ENCODE results near the gene MVB12B.

Gene MVB12B

GRCh38 chr9:126452106-126452505, 125.5 kb downstream of the MVB12B start:
- DNase-seq (ENCODE audit: low read depth in 2 of 2), result no peak

DNA sequence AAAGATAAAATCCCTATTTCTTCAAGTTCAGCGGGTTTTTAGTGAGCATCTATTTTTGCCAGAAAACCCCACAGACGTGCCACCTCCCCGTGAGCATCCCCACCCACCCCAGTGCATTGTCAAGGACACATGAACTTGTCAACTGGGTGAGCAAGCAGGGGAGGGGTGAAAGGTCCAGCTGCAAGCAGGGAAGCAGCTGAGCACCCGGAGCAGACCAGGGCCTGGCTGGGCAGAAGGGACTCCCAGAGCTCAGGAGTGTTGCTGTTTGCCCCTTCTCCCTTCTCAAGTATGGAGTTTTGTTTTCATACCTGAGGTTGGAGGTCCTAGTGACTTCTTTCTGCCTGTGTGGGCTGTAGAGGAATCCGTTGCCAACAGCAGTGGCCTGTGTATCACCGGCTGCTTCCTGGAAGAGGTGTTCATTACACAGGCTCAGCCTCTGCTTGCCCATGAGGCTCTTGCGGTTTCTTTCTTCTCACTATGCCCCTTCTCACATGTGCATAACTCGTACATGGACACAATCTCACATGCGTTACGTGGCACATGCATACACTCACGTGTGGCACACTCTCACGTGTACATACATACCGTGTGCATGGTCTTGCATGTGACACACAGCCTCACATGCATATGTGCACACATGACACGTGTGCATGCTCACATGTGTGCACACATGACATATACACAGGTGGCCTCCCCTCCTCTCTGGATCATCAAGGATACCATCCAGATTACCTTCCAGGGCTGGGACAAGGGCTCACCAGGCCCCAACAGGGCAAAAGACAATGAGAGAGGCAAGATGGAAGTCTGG, 126.7 kb downstream of the MVB12B start:
- no peak for DNase-seq (ENCODE audit: low read depth in 2 of 2)

DNA sequence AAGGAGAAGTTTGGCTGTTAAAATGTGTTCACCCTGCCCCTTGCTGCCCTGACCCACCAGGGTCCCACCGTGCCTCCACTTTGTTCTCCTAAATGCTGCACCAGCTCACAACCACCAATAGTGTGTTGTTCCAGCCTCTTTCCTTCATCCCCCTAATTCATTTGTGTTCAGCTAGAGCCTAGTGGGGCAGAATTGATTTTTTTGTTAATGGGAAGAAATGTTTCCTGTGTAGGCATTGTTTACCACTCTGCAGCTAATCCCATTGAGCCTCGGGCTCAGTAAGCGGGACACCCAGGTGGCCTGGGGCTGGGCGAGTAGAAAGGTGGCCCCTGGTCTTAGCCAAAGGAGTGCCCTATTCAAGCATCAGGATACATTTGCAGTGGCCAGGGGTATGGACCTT, 127.6 kb downstream of the MVB12B start:
- no peak for DNase-seq (ENCODE audit: low read depth in 2 of 2)

- DNase-seq (ENCODE audit: low read depth in 2 of 2), result no peak
Observed at GRCh38 chr9:126454795-126455194, 128.2 kb downstream of the MVB12B start.

DNA sequence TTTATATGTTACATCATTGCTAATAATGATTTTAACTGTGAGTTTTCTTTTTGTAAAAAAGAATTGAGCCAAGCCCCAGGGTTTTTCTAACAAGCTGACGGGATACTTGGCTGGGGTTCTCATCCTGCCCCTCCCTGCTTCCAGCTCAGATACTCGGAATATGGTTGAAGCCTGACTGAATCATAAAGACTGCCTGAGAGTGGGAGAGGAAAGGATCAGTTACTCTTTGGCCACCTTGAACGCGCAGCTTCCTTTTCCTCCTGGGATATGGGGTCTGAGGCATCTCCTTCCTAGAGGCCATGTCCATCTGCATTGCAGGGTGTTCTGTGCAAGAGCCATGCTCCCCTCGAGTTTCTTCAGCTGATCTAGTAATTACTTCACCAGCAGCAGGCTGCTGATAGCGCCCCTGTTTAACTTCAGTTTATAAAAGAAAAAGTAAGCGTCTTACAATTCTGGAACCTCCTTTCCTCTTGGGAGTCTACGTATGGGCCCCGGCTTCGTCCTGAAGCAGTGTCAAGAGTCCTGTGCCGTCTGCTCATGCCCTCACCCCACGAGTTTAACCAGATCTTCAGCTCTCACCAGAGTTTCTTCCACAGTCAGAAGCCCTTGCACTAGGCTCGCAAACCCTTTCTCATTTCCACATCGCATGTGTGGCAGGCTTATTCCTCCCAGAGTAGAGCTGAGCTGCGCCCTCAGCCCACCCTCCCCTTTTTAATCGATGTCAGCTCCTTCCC, 130.0 kb downstream of the MVB12B start:
- DNase-seq (ENCODE audit: low read depth in 2 of 2), result no peak

DNA sequence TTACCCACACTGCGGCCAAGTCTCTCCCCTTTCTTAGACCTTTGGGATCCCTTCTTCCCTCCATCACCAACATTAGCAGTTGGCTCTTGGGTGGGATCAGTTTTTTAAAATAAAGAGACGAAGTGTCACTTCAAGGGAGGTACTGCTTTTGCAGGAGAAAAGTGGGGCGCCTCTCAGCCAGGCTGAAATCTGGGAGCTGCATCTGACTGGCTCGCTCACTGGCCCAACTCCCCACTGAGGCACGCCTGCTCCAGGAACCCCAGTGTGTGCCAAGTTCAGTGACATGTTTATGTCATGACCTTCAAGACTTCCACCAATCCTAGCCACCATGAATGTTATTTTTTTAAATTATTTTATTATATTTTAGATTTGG, 130.5 kb downstream of the MVB12B start:
- no peak for DNase-seq (ENCODE audit: low read depth in 2 of 2)

DNA sequence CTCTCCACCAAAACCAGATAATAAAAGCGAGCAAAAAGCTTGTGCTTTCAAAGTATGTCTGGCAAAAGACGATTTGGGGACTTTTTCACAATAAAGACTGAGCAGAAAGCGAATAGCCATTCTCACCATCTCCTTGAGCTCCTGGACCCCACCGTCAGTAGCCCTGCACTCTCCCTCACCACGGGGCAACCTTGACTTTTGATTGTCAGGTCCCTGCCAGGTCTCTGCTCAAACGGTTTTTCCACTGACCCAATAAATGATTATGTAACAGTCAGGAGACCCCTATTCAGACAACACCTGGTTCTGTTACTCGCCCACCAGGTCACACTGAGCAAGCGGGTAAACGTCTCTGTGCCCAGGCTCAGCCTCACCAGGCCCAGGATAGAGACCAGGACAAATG, 131.3 kb downstream of the MVB12B start:
- DNase-seq (ENCODE audit: low read depth in 2 of 2), result no peak

DNA sequence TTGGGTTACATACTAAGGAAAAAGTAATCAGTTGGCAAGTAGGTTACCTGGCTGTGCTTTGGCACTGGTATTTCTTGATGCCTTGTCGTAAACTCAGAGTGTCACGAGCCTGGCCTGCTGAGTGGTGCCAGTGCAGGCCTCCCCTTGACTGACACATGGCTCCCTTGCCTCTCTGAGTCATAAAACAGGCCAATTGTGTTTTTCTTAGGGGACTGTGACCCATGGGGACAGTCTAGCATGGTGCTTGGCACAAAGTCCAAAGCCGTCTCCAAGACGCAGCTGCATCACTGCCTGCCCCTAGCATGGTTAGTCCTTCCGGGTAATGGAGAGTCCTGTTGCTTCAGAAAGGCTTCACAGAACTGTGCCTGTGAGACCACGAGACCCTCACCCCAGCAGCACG, 132.5 kb downstream of the MVB12B start:
- no peak for DNase-seq (ENCODE audit: low read depth in 2 of 2)

- DNase-seq (ENCODE audit: low read depth in 2 of 2), result no peak
Observed at GRCh38 chr9:126459546-126459945, 132.9 kb downstream of the MVB12B start.

DNA sequence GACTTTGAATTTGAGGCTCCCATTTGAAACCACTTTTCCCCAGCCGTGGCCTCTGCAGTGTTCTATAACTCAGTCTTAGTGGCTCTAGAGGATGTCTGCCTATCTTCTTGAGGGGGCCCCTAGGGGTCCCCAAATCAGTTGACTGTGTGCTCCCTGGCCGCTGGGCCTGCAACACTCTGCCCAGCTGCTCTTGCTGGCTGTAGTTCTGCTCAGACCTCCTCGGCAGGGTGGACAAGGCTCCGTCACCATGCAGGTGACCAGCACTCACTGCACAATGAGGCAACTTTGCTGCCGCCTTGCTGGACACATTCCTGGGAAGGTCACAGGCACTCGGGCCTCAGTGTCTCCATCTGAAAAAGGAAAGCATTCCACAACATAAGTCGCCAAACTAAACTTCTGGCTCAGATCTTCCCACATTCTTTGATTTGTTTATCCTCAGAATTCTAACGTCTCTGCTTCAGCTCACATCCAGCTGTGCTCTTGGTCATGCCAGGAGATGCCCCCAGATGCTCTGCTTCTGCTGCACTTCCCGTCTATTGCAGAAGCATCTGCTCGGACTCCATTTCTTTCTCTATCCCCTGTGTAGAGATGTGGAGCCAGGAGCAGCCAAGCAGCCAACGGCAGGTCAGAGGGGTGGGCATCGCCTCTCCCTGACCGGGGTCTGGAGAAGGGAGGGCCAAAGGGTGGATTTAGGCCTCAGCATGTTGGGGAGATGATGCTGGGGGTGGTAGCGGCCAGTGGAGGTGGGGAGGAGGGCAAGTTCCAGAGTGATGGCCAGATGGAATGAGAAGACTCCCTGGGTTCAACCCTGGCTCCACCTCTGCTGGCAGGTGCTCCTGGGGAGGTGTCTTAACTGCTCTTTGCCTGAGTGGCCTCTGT, 133.6 kb downstream of the MVB12B start:
- no peak for DNase-seq (ENCODE audit: low read depth in 2 of 2)

- DNase-seq (ENCODE audit: low read depth in 2 of 2), result no peak
Observed at GRCh38 chr9:126461029-126461428, 134.4 kb downstream of the MVB12B start.

GRCh38 chr9:126461608-126462007, 135.0 kb downstream of the MVB12B start:
- DNase-seq (ENCODE audit: low read depth in 2 of 2), result no peak

GRCh38 chr9:126462617-126463016, 136.0 kb downstream of the MVB12B start:
- DNase-seq (ENCODE audit: low read depth in 2 of 2), result no peak

GRCh38 chr9:126463426-126463825, 136.8 kb downstream of the MVB12B start:
- DNase-seq (ENCODE audit: low read depth in 2 of 2), result no peak

DNA sequence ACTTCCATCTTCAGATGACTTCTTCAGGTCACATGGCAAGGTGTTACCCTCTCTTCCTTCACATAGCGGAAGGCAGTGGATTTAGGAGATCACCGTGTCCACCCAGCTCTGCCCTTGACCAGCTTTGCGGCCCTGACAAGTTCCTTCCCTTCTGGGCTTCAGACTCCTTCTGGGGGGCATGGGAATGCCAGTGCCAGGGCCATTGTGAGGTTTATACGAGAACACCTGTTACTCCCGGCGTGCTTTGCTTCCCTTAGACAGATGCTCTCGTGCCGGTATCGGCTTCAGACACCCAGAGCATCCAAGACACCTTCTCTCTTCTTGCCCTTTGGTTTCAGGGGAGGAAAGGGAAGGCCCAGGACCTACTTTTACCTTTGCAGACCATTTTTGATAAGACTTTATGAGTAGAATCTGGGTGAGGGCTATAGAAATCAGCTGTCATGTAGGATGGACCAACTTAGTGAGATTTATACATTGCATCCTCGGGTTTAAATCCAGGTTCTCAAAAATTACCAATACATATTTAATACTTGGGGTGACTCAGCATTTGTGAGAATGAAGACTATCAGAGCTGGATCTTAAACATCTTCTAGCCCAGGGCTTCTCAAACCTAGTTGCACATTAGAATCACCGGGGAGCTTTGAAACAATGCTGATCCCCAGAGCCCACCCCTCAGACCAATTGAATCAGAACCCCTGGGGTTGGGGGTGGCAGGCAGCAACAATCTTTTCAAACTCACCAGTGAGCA, 138.2 kb downstream of the MVB12B start:
- no peak for DNase-seq (ENCODE audit: low read depth in 2 of 2)

GRCh38 chr9:126465977-126466376, 139.3 kb downstream of the MVB12B start:
- DNase-seq (ENCODE audit: low read depth in 2 of 2), result no peak

DNA sequence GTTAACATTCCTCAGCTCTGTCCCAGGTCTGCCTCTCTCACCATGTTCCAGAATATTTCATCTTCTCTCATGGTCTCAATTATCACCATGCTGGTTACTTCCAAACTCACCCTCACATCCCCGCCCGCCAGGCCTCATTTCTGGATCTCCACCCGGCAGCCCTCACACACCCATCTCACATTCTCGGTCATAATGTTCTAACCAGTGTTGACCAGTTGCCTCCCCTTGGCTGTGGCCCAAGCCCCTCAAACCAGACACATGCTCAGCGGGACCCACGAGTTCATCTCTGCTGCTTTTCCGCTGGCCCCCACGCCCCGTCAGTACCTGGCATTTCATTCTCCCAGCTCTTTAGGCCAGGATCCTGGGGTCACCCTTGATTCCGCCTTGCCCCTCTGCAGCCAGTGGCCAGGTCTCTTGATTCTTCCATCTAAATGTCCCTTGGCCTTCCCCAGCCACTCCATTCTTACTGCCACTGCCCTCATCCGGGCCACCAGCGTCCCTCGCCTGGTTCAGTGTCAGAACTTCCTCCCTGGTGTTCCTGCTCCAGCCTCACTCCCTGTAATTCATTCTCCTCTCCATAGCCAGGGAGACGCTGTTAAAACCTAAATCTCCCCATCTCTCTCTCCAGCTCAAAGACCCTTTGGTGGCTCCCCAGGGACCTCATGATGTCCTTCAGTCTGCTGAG, 141.7 kb downstream of the MVB12B start:
- no peak for DNase-seq (ENCODE audit: low read depth in 2 of 2)

- no peak for DNase-seq (ENCODE audit: low read depth in 2 of 2)
Observed at GRCh38 chr9:126470241-126470993, 143.8 kb downstream of the MVB12B start.

GRCh38 chr9:126471084-126471624, 144.5 kb downstream of the MVB12B start:
- peak; percentile 77 to 78 for DNase-seq (ENCODE audit: low read depth in 2 of 2)

Data from stimulated activated CD8-positive, alpha-beta memory T cell treated with anti-CD3 and anti-CD28 coated beads, Interleukin-15, amount 100 ng/mL, for 48 hours (primary cell).